OCI-LY1 (cell line): ENCODE results near the gene ZNF180.
"Not testable (repeated sequence)": the region's sequence is repeated elsewhere in the genome, so short reads cannot be mapped to it uniquely, and the experiment has no call there.

Source experiments
- H2AFZ ChIP-seq: fragments of 200-600 bp; sonication (generic), shearing (Covaris generic); 2 replicates; pipeline ENCODE4 v1.6.0; 2014; ENCODE audit warnings: antibody characterized with exemption, mild to moderate bottlenecking, low read length
- H3F3A ChIP-seq: fragments of 200-600 bp; sonication (generic), shearing (Covaris generic); 2 replicates; pipeline ENCODE4 v1.6.0; 2014; ENCODE audit warnings: mild to moderate bottlenecking, antibody characterized with exemption, low read length, moderate library complexity; ENCODE audit not compliant: insufficient read depth
- H3K27ac ChIP-seq: fragments of 200-600 bp; sonication (generic); 2 replicates; pipeline ENCODE4 v1.5.1; 2014; ENCODE audit warnings: low read length, mixed run types, mild to moderate bottlenecking, low read depth; ENCODE audit not compliant: poor library complexity, severe bottlenecking
- H3K27me3 ChIP-seq: fragments of 200-600 bp; sonication (generic); 2 replicates; pipeline ENCODE4 v1.6.0; 2014; ENCODE audit warnings: antibody characterized with exemption, mild to moderate bottlenecking, low read length, moderate library complexity; ENCODE audit not compliant: insufficient read depth
- H3K36me3 ChIP-seq: fragments of 200-600 bp; sonication (generic); 2 replicates; pipeline ENCODE4 v1.6.1; 2014; ENCODE audit warnings: mild to moderate bottlenecking, antibody characterized with exemption, low read length, moderate library complexity, mixed read lengths; ENCODE audit not compliant: insufficient read depth
- H3K4me1 ChIP-seq: fragments of 200-600 bp; sonication (generic); 2 replicates; pipeline ENCODE4 v1.5.1; 2014; ENCODE audit warnings: mild to moderate bottlenecking, low read length, moderate library complexity; ENCODE audit not compliant: insufficient read depth, severe bottlenecking
- H3K4me2 ChIP-seq: fragments of 200-600 bp; sonication (generic), shearing (Covaris generic); 2 replicates; pipeline ENCODE4 v1.6.1; 2014; ENCODE audit warnings: low read length
- H3K4me3 ChIP-seq: fragments of 200-600 bp; sonication (generic); 2 replicates; pipeline ENCODE4 v1.5.1; 2014; ENCODE audit warnings: low read length, low read depth, mild to moderate bottlenecking, mixed read lengths; ENCODE audit not compliant: poor library complexity, severe bottlenecking
- H3K79me2 ChIP-seq: fragments of 200-600 bp; shearing (Covaris generic); 2 replicates; pipeline ENCODE4 v1.6.1; 2016; ENCODE audit warnings: mixed run types, low read length, mixed read lengths; ENCODE audit not compliant: insufficient read depth
- H3K9ac ChIP-seq: fragments of 200-600 bp; sonication (generic), shearing (Covaris generic); 2 replicates; pipeline ENCODE4 v1.6.1; 2014; ENCODE audit warnings: mild to moderate bottlenecking, low read length, mixed read lengths
- H3K9me2 ChIP-seq: fragments of 200-600 bp; sonication (generic), shearing (Covaris generic); 2 replicates; pipeline ENCODE4 v1.6.1; 2014; ENCODE audit warnings: low read depth, mild to moderate bottlenecking, low read length, mixed read lengths
- H3K9me3 ChIP-seq: fragments of 200-600 bp; shearing (Covaris generic); 2 replicates; pipeline ENCODE4 v1.6.1; 2014; ENCODE audit warnings: low read length, mixed read lengths
- H4K20me1 ChIP-seq: fragments of 200-600 bp; sonication (generic), shearing (Covaris generic); 2 replicates; pipeline ENCODE4 v1.6.0; 2016; ENCODE audit warnings: mild to moderate bottlenecking, low read length; ENCODE audit not compliant: insufficient read depth
- CTCF ChIP-seq: fragments of 200-600 bp; sonication (generic), shearing (Covaris generic); IDR thresholded peaks from 2 replicates; pipeline ENCODE4 v1.5.1; 2017; ENCODE audit warnings: mild to moderate bottlenecking, antibody characterized with exemption, low read length, moderate library complexity, mixed read lengths
- EZH2 ChIP-seq: fragments of 200-600 bp; sonication (generic), shearing (Covaris generic); IDR thresholded peaks from 2 replicates; pipeline ENCODE4 v1.8.0; 2017; ENCODE audit warnings: borderline replicate concordance, mixed run types, mild to moderate bottlenecking, antibody characterized with exemption, low read length, moderate library complexity, mixed read lengths

ZNF180 gene

GRCh38 chr19:44496711-44497110, 3.6 kb downstream of the ZNF180 start:
- Histone ChIP-seq H3K9me3 (peaks cover 67% of the 10 kb centered on the region), H3K4me1 (peaks cover 13% of the 10 kb centered on the region), H3K27me3 (no peaks in the 10 kb centered on the region; the same call in 1 of the 2 replicates), H3F3A (no peaks in the 10 kb centered on the region), H4K20me1 (no peaks in the 10 kb centered on the region), H3K27ac (no peak overlapping the region), H3K4me2 (no peak overlapping the region), H3K4me3 (no peak overlapping the region), H3K36me3 (peaks cover 77% of the 10 kb centered on the region), H3K79me2 (peaks cover 20% of the 10 kb centered on the region), H2AFZ (no peak overlapping the region), H3K9me2 (no peaks in the 10 kb centered on the region), H3K9ac (no peak overlapping the region)
- TF ChIP-seq EZH2, result no peak
- TF ChIP-seq CTCF, result no peak

GRCh38 chr19:44476559-44477408, 23.5 kb downstream of the ZNF180 start:
- TF ChIP-seq CTCF (no peak), EZH2 (no peak)
- H3K9me2 ChIP-seq, result no peaks in the 10 kb centered on the region
- H3K27me3 ChIP-seq, result no peaks in the 10 kb centered on the region
- peaks cover 79% of the 10 kb centered on the region for H3K9me3 ChIP-seq
- H3K4me2 ChIP-seq, result no peak overlapping the region
- no peak overlapping the region for H2AFZ ChIP-seq
- peaks cover 69% of the 10 kb centered on the region for H3K36me3 ChIP-seq
- H3K4me1 ChIP-seq, result no peaks in the 10 kb centered on the region
- H3K79me2 ChIP-seq, result no peaks in the 10 kb centered on the region
- H4K20me1 ChIP-seq, result no peaks in the 10 kb centered on the region
- H3F3A ChIP-seq, result peaks cover 15% of the 10 kb centered on the region
- H3K4me3 ChIP-seq, result no peak overlapping the region
- H3K9ac ChIP-seq, result no peak overlapping the region
- H3K27ac ChIP-seq, result no peak overlapping the region

- not testable (repeated sequence) for H3K4me1 ChIP-seq, H3K27ac ChIP-seq, H2AFZ ChIP-seq, H3K4me3 ChIP-seq, H3K9ac ChIP-seq, H3K79me2 ChIP-seq, H3K9me2 ChIP-seq, H3K4me2 ChIP-seq, H4K20me1 ChIP-seq, H3K27me3 ChIP-seq, H3K36me3 ChIP-seq, H3F3A ChIP-seq
- peaks cover 15% of the 10 kb centered on the region for H3K9me3 ChIP-seq
Measured at GRCh38 chr19:44468730-44469129, 31.6 kb downstream of the ZNF180 start.

GRCh38 chr19:44462600-44463286, 37.6 kb downstream of the ZNF180 start:
- H3K9ac ChIP-seq, H3K79me2 ChIP-seq, H3K9me2 ChIP-seq, H3K4me3 ChIP-seq, H2AFZ ChIP-seq, H4K20me1 ChIP-seq, H3K36me3 ChIP-seq, H3K27me3 ChIP-seq, H3K4me1 ChIP-seq, H3K4me2 ChIP-seq, H3F3A ChIP-seq, H3K27ac ChIP-seq, H3K9me3 ChIP-seq: not testable (repeated sequence)

GRCh38 chr19:44456016-44456415, 44.3 kb downstream of the ZNF180 start:
- not testable (repeated sequence) for H3K4me2 ChIP-seq, H3F3A ChIP-seq, H4K20me1 ChIP-seq, H3K27me3 ChIP-seq, H3K79me2 ChIP-seq, H3K9me3 ChIP-seq, H2AFZ ChIP-seq, H3K27ac ChIP-seq, H3K9ac ChIP-seq, H3K4me1 ChIP-seq, H3K4me3 ChIP-seq, H3K36me3 ChIP-seq, H3K9me2 ChIP-seq
